ENCODE results near the gene FRMD4B.

DNA sequence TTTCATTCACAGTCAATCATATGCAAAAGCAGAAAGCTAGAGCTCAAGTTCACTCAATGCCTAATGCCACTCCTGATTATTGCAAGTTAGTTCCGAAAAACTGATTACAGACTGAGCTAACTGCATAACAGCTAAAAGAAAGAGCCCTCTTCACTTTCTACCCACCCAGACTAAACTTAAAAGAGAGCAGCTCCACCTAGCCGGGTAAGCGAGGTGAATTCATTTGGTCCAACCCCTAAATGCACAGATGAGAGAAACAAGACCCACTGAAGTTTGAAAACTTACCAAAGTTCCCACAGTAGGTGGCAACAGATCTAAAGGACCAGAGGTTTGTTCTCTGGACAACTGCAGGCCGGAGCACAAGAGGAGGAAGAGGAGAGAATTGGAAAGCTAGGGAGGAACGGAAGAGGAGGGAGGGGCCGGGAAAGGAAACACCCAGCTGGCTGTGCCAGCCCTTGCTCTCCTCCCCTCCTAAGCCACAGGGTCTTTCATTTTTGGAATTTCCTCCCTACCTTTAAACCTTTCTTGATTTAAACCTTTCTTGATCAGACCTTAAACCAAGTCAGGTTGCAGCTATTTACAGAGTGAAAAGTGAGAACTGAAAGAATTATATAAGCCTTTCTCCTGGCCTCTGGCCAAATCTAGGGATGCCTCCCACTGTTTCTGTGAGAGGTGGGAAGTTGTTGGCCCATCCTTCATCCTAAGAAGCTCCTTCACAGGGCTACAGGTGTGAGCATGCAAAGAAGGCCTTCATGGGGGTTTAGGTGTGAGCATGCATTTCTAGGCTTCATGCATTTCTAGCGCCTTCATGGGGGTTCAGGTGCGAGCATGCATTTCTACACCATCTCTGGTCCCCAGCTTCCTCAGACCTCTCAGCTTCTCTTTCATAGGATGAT is 148.8 kb downstream of the FRMD4B start:
- TF ChIP-seq, protein P1, sequence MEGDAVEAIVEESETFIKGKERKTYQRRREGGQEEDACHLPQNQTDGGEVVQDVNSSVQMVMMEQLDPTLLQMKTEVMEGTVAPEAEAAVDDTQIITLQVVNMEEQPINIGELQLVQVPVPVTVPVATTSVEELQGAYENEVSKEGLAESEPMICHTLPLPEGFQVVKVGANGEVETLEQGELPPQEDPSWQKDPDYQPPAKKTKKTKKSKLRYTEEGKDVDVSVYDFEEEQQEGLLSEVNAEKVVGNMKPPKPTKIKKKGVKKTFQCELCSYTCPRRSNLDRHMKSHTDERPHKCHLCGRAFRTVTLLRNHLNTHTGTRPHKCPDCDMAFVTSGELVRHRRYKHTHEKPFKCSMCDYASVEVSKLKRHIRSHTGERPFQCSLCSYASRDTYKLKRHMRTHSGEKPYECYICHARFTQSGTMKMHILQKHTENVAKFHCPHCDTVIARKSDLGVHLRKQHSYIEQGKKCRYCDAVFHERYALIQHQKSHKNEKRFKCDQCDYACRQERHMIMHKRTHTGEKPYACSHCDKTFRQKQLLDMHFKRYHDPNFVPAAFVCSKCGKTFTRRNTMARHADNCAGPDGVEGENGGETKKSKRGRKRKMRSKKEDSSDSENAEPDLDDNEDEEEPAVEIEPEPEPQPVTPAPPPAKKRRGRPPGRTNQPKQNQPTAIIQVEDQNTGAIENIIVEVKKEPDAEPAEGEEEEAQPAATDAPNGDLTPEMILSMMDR (IDR thresholded peaks at IDR 0.05), result no peak
- TF ChIP-seq POLR2A (IDR thresholded peaks at IDR 0.05), result no peak

Data from lower leg skin (tissue), 3 donors.